Tibial nerve (tissue), 4 donors: ENCODE measurements around the gene TRIP10.

Experiments used
- CTCF ChIP-seq, 5 experiments: fragments of 200-600 bp in 3 of 5; fragments of 450-650 bp in 2 of 5; sonication (generic) in 3 of 5; IDR thresholded peaks; one replicate each; pipeline ENCODE4 v1.5.1; 2016 to 2019; ENCODE audit warnings: antibody characterized with exemption in 5 of 5, mild to moderate bottlenecking in 3 of 5, moderate library complexity in 2 of 5
- EP300 ChIP-seq, 2 donors: sonication (generic); formaldehyde crosslinking; IDR thresholded peaks; one replicate each; pipeline ENCODE4 v1.6.1; 2017; ENCODE audit warnings: antibody characterized with exemption in 2 of 2, mild to moderate bottlenecking in 1 of 2

GRCh38 chr19:6796278-6796677 lies 56.8 kb downstream of the TRIP10 start:
- TF ChIP-seq EP300 (IDR thresholded peaks at IDR 0.05) (no peak), CTCF (IDR thresholded peaks at IDR 0.05) (no peak)
